ENCODE data around the gene ZNF627.
"Not testable (repeated sequence)": the region's sequence is repeated elsewhere in the genome, so short reads cannot be mapped to it uniquely, and the experiment has no call there.

Gene ZNF627

GRCh38 chr19:11633223-11633622, 35.9 kb downstream of the ZNF627 start:
- Mint-ChIP-seq H3K9me3 (peaks cover 57% of the 10 kb centered on the region), H3K27ac (no peak overlapping the region), H3K27me3 (ENCODE audit: low read depth) (no peaks in the 10 kb centered on the region), H3K36me3 (ENCODE audit: low read depth) (no peaks in the 10 kb centered on the region), H3K4me1 (ENCODE audit: low read depth) (no peaks in the 10 kb centered on the region), H3K4me3 (no peak overlapping the region)

- H3K4me1 Mint-ChIP-seq (ENCODE audit: low read depth), result not testable (repeated sequence)
These were observed 36.9 kb downstream of the ZNF627 start for GRCh38 chr19:11634018-11634662.

GRCh38 chr19:11639245-11639601, 41.9 kb downstream of the ZNF627 start:
- no peaks in the 10 kb centered on the region for H3K36me3 Mint-ChIP-seq (ENCODE audit: low read depth)
- H3K27me3 Mint-ChIP-seq (ENCODE audit: low read depth), result no peaks in the 10 kb centered on the region
- H3K9me3 Mint-ChIP-seq, result peaks cover 24% of the 10 kb centered on the region
- no peak overlapping the region for H3K4me3 Mint-ChIP-seq
- H3K4me1 Mint-ChIP-seq (ENCODE audit: low read depth), result no peaks in the 10 kb centered on the region
- H3K27ac Mint-ChIP-seq, result no peak overlapping the region

More at GRCh38 chr19:11634018-11634662, 36.9 kb downstream of the ZNF627 start:
- H3K36me3 Mint-ChIP-seq (ENCODE audit: low read depth); H3K27ac Mint-ChIP-seq; H3K27me3 Mint-ChIP-seq (ENCODE audit: low read depth); H3K4me3 Mint-ChIP-seq: not testable (repeated sequence)
- peaks cover 57% of the 10 kb centered on the region for H3K9me3 Mint-ChIP-seq

- peak overlapping the region; percentile 70 for H3K4me3 Mint-ChIP-seq
- H3K27ac Mint-ChIP-seq, result no peak overlapping the region
- no peaks in the 10 kb centered on the region for H3K27me3 Mint-ChIP-seq (ENCODE audit: low read depth)
- peaks cover 2% of the 10 kb centered on the region for H3K36me3 Mint-ChIP-seq (ENCODE audit: low read depth)
- peaks cover 18% of the 10 kb centered on the region for H3K9me3 Mint-ChIP-seq
- no peaks in the 10 kb centered on the region for H3K4me1 Mint-ChIP-seq (ENCODE audit: low read depth)
These were observed 42.6 kb downstream of the ZNF627 start for GRCh38 chr19:11639602-11640471.

- H3K4me3 Mint-ChIP-seq, result no peak overlapping the region
- no peak overlapping the region for H3K27ac Mint-ChIP-seq
- peaks cover 17% of the 10 kb centered on the region for H3K9me3 Mint-ChIP-seq
- H3K36me3 Mint-ChIP-seq (ENCODE audit: low read depth), result peaks cover 2% of the 10 kb centered on the region
- H3K4me1 Mint-ChIP-seq (ENCODE audit: low read depth), result no peaks in the 10 kb centered on the region
- H3K27me3 Mint-ChIP-seq (ENCODE audit: low read depth), result no peaks in the 10 kb centered on the region
These were observed 44.0 kb downstream of the ZNF627 start for GRCh38 chr19:11641244-11641643.

- peaks cover 23% of the 10 kb centered on the region for H3K9me3 Mint-ChIP-seq
- peaks cover 4% of the 10 kb centered on the region for H3K36me3 Mint-ChIP-seq (ENCODE audit: low read depth)
- H3K4me3 Mint-ChIP-seq, result no peak overlapping the region
- H3K27ac Mint-ChIP-seq, result no peak overlapping the region
- H3K4me1 Mint-ChIP-seq (ENCODE audit: low read depth), result no peaks in the 10 kb centered on the region
- H3K27me3 Mint-ChIP-seq (ENCODE audit: low read depth), result no peaks in the 10 kb centered on the region
These were observed 45.6 kb downstream of the ZNF627 start for GRCh38 chr19:11642902-11643301.

- no peaks in the 10 kb centered on the region for H3K4me1 Mint-ChIP-seq (ENCODE audit: low read depth)
- H3K27ac Mint-ChIP-seq, result no peak overlapping the region
- H3K27me3 Mint-ChIP-seq (ENCODE audit: low read depth), result no peaks in the 10 kb centered on the region
- peaks cover 55% of the 10 kb centered on the region for H3K9me3 Mint-ChIP-seq
- peaks cover 27% of the 10 kb centered on the region for H3K36me3 Mint-ChIP-seq (ENCODE audit: low read depth)
- no peak overlapping the region for H3K4me3 Mint-ChIP-seq
These were observed 52.7 kb downstream of the ZNF627 start for GRCh38 chr19:11649941-11650340.

- no peak overlapping the region for H3K27ac Mint-ChIP-seq
- no peaks in the 10 kb centered on the region for H3K4me1 Mint-ChIP-seq (ENCODE audit: low read depth)
- H3K4me3 Mint-ChIP-seq, result no peak overlapping the region
- H3K9me3 Mint-ChIP-seq, result peaks cover 57% of the 10 kb centered on the region
- H3K36me3 Mint-ChIP-seq (ENCODE audit: low read depth), result peaks cover 27% of the 10 kb centered on the region
- no peaks in the 10 kb centered on the region for H3K27me3 Mint-ChIP-seq (ENCODE audit: low read depth)
These were observed 53.8 kb downstream of the ZNF627 start for GRCh38 chr19:11651062-11651461.

- Mint-ChIP-seq H3K27me3 (ENCODE audit: low read depth) (no peaks in the 10 kb centered on the region), H3K27ac (no peak overlapping the region), H3K4me1 (ENCODE audit: low read depth) (no peaks in the 10 kb centered on the region), H3K9me3 (peaks cover 60% of the 10 kb centered on the region), H3K4me3 (no peak overlapping the region), H3K36me3 (ENCODE audit: low read depth) (peaks cover 27% of the 10 kb centered on the region)
These were observed 54.8 kb downstream of the ZNF627 start for GRCh38 chr19:11652056-11652455.

GRCh38 chr19:11652492-11652891, 55.2 kb downstream of the ZNF627 start:
- Mint-ChIP-seq H3K27ac (no peak overlapping the region), H3K9me3 (peaks cover 60% of the 10 kb centered on the region), H3K4me1 (ENCODE audit: low read depth) (no peaks in the 10 kb centered on the region), H3K27me3 (ENCODE audit: low read depth) (no peaks in the 10 kb centered on the region), H3K36me3 (ENCODE audit: low read depth) (peaks cover 27% of the 10 kb centered on the region), H3K4me3 (no peak overlapping the region)

GRCh38 chr19:11656535-11656934, 59.3 kb downstream of the ZNF627 start:
- H3K36me3 Mint-ChIP-seq (ENCODE audit: low read depth), result peaks cover 16% of the 10 kb centered on the region

GRCh38 chr19:11657307-11657706, 60.0 kb downstream of the ZNF627 start:
- H3K36me3 Mint-ChIP-seq (ENCODE audit: low read depth), result peaks cover 8% of the 10 kb centered on the region
- peaks cover 39% of the 10 kb centered on the region for H3K9me3 Mint-ChIP-seq
- H3K4me1 Mint-ChIP-seq (ENCODE audit: low read depth), result no peaks in the 10 kb centered on the region
- no peaks in the 10 kb centered on the region for H3K27me3 Mint-ChIP-seq (ENCODE audit: low read depth)
- no peak overlapping the region for H3K4me3 Mint-ChIP-seq
- no peak overlapping the region for H3K27ac Mint-ChIP-seq

More at GRCh38 chr19:11656535-11656934, 59.3 kb downstream of the ZNF627 start:
- Mint-ChIP-seq H3K4me3 (no peak overlapping the region), H3K27ac (no peak overlapping the region), H3K4me1 (ENCODE audit: low read depth) (no peaks in the 10 kb centered on the region), H3K9me3 (peaks cover 47% of the 10 kb centered on the region), H3K27me3 (ENCODE audit: low read depth) (no peaks in the 10 kb centered on the region)

- peaks cover 36% of the 10 kb centered on the region for H3K9me3 Mint-ChIP-seq
- H3K4me3 Mint-ChIP-seq, result no peak overlapping the region
- no peak overlapping the region for H3K27ac Mint-ChIP-seq
- H3K27me3 Mint-ChIP-seq (ENCODE audit: low read depth), result no peaks in the 10 kb centered on the region
- H3K4me1 Mint-ChIP-seq (ENCODE audit: low read depth), result no peaks in the 10 kb centered on the region
- H3K36me3 Mint-ChIP-seq (ENCODE audit: low read depth), result no peaks in the 10 kb centered on the region
These were observed 61.7 kb downstream of the ZNF627 start for GRCh38 chr19:11658970-11659369.

- Mint-ChIP-seq H3K4me3 (no peak overlapping the region), H3K4me1 (ENCODE audit: low read depth) (no peaks in the 10 kb centered on the region), H3K27ac (no peak overlapping the region), H3K36me3 (ENCODE audit: low read depth) (no peaks in the 10 kb centered on the region), H3K27me3 (ENCODE audit: low read depth) (no peaks in the 10 kb centered on the region), H3K9me3 (peaks cover 41% of the 10 kb centered on the region)
These were observed 62.3 kb downstream of the ZNF627 start for GRCh38 chr19:11659612-11660011.

GRCh38 chr19:11662278-11662677, 65.0 kb downstream of the ZNF627 start:
- Mint-ChIP-seq H3K9me3 (peaks cover 29% of the 10 kb centered on the region), H3K27me3 (ENCODE audit: low read depth) (no peaks in the 10 kb centered on the region), H3K27ac (no peak overlapping the region), H3K4me3 (no peak overlapping the region), H3K36me3 (ENCODE audit: low read depth) (no peaks in the 10 kb centered on the region), H3K4me1 (ENCODE audit: low read depth) (no peaks in the 10 kb centered on the region)

Data from T-helper 1 cell treated with Interleukin-12 subunit alpha and Interleukin-12 subunit beta and Interleukin-4 antibody, amounts not matched to agents 30 μg/mL and 1 μg/mL, for 36 hours (primary cell).